Stimulated activated CD8-positive, alpha-beta memory T cell treated with anti-CD3 and anti-CD28 coated beads, Interleukin-12 subunit alpha, Interleukin-12 subunit beta, amount 100 ng/mL, for 1 hour (primary cell): ENCODE data around the gene ANGPTL1.

Experiments used
- DNase-seq: peaks from one replicate; pipeline ENCODE4 v3.0.0-alpha.2; 2020; ENCODE audit warnings: low read depth

Gene ANGPTL1

GRCh38 chr1:178870944-178871343 lies at the start of gene ANGPTL1:
ANGPTL1 (minus strand) TSS chr1:178871077; CDS start chr1:178865776, 5,301 bp downstream.
- no peak for DNase-seq

- DNase-seq, result no peak
Measured at GRCh38 chr1:178919581-178919980, 48.7 kb upstream of the ANGPTL1 start.

- DNase-seq, result no peak
Measured at GRCh38 chr1:178918955-178919354, 48.1 kb upstream of the ANGPTL1 start.

GRCh38 chr1:178918308-178918707 lies 47.4 kb upstream of the ANGPTL1 start:
- DNase-seq, result no peak

GRCh38 chr1:178916448-178917174 lies 45.7 kb upstream of the ANGPTL1 start:
- no peak for DNase-seq

GRCh38 chr1:178912597-178912996 lies 41.7 kb upstream of the ANGPTL1 start:
- no peak for DNase-seq

- no peak for DNase-seq
Measured at GRCh38 chr1:178910023-178910422, 39.1 kb upstream of the ANGPTL1 start.

GRCh38 chr1:178908358-178908757 lies 37.5 kb upstream of the ANGPTL1 start:
- no peak for DNase-seq

- no peak for DNase-seq
Measured at GRCh38 chr1:178901482-178902125, 30.7 kb upstream of the ANGPTL1 start.

GRCh38 chr1:178899402-178899801 lies 28.5 kb upstream of the ANGPTL1 start:
- no peak for DNase-seq

- DNase-seq, result no peak
Measured at GRCh38 chr1:178898401-178898800, 27.5 kb upstream of the ANGPTL1 start.

GRCh38 chr1:178895928-178896327 lies 25.1 kb upstream of the ANGPTL1 start:
- no peak for DNase-seq

GRCh38 chr1:178886551-178886950 lies 15.7 kb upstream of the ANGPTL1 start:
- no peak for DNase-seq

GRCh38 chr1:178885869-178886268 lies 15.0 kb upstream of the ANGPTL1 start:
- DNase-seq, result no peak

- DNase-seq, result no peak
Measured at GRCh38 chr1:178881950-178882349, 11.1 kb upstream of the ANGPTL1 start.

- no peak for DNase-seq
Measured at GRCh38 chr1:178877896-178878295, 7.0 kb upstream of the ANGPTL1 start.

GRCh38 chr1:178875936-178876335 lies 5.1 kb upstream of the ANGPTL1 start:
- DNase-seq, result no peak

GRCh38 chr1:178874966-178875365 lies 4.1 kb upstream of the ANGPTL1 start:
- DNase-seq, result no peak

- no peak for DNase-seq
Measured at GRCh38 chr1:178871551-178872320, 859 bp upstream of the ANGPTL1 start.

GRCh38 chr1:178870221-178870620 lies 656 bp downstream of the ANGPTL1 start:
- no peak for DNase-seq

GRCh38 chr1:178869119-178869697 lies 1.7 kb downstream of the ANGPTL1 start:
- DNase-seq, result no peak

GRCh38 chr1:178868706-178869105 lies 2.2 kb downstream of the ANGPTL1 start:
- no peak for DNase-seq

- DNase-seq, result no peak
Measured at GRCh38 chr1:178867670-178868069, 3.2 kb downstream of the ANGPTL1 start.
